Measurements from ENCODE around the gene TBL2.
"Not testable (repeated sequence)": the region's sequence is repeated elsewhere in the genome, so short reads cannot be mapped to it uniquely, and the experiment has no call there.

The TBL2 gene

GRCh38 chr7:73578342-73579128 lies at the start of gene TBL2:
TSS of gene TBL2 (minus strand) at chr7:73578579. CDS start at chr7:73578549, 30 bp downstream.
- peak; percentile 99 for DNase-seq

GRCh38 chr7:73626814-73627213 lies 48.4 kb upstream of the TBL2 start:
- DNase-seq = no peak

GRCh38 chr7:73625276-73625675 lies 46.9 kb upstream of the TBL2 start:
- no peak for DNase-seq

GRCh38 chr7:73624669-73625001 lies 46.3 kb upstream of the TBL2 start:
- DNase-seq = no peak

- peak; percentile 80 for DNase-seq
Measured at GRCh38 chr7:73623798-73624668, 45.7 kb upstream of the TBL2 start, which contains the start of gene MLXIPL. TSS of gene MLXIPL (minus strand) at chr7:73624522. CDS start at chr7:73624492, 30 bp downstream.

- DNase-seq = no peak
Measured at GRCh38 chr7:73622909-73623797, 44.8 kb upstream of the TBL2 start.

GRCh38 chr7:73622527-73622908 lies 44.1 kb upstream of the TBL2 start:
- DNase-seq = no peak

- no peak for DNase-seq
Measured at GRCh38 chr7:73621168-73622063, 43.0 kb upstream of the TBL2 start.

GRCh38 chr7:73619394-73619793 lies 41.0 kb upstream of the TBL2 start:
- DNase-seq = not testable (repeated sequence)

- DNase-seq = no peak
Measured at GRCh38 chr7:73618538-73618937, 40.2 kb upstream of the TBL2 start.

- DNase-seq = not testable (repeated sequence)
Measured at GRCh38 chr7:73617520-73617919, 39.1 kb upstream of the TBL2 start.

GRCh38 chr7:73615886-73616285 lies 37.5 kb upstream of the TBL2 start:
- DNase-seq = no peak

GRCh38 chr7:73614937-73615336 lies 36.6 kb upstream of the TBL2 start:
- not testable (repeated sequence) for DNase-seq

- no peak for DNase-seq
Measured at GRCh38 chr7:73613954-73614735, 35.8 kb upstream of the TBL2 start.

GRCh38 chr7:73612598-73613269 lies 34.4 kb upstream of the TBL2 start:
- no peak for DNase-seq

- DNase-seq = no peak
Measured at GRCh38 chr7:73611017-73611555, 32.7 kb upstream of the TBL2 start.

GRCh38 chr7:73610105-73610504 lies 31.7 kb upstream of the TBL2 start:
- no peak for DNase-seq

GRCh38 chr7:73607692-73607983 lies 29.3 kb upstream of the TBL2 start:
- DNase-seq = not testable (repeated sequence)

- DNase-seq = peak; percentile 89
Measured at GRCh38 chr7:73606801-73607691, 28.7 kb upstream of the TBL2 start.
